ENCODE measurements around the gene WNT10A. TPM values are rescaled to one million over a fixed set of nuclear protein-coding genes. Genes with fewer than 3 reads are reported as not detected.
"Not testable (repeated sequence)": the region's sequence is repeated elsewhere in the genome, so short reads cannot be mapped to it uniquely, and the experiment has no call there.

The WNT10A gene
- total RNA-seq, 1 experiment from 2014 or later: 2.4 TPM

GRCh38 chr2:218839888-218840287 lies 40.8 kb upstream of the WNT10A start:
- peaks cover 2% of the 10 kb centered on the region for H3K4me1 Mint-ChIP-seq (ENCODE audit: low read depth, unreplicated experiment)
- peaks cover 6% of the 10 kb centered on the region for H3K9me3 Mint-ChIP-seq (ENCODE audit: low read depth, unreplicated experiment)
- TF ChIP-seq, protein P1, sequence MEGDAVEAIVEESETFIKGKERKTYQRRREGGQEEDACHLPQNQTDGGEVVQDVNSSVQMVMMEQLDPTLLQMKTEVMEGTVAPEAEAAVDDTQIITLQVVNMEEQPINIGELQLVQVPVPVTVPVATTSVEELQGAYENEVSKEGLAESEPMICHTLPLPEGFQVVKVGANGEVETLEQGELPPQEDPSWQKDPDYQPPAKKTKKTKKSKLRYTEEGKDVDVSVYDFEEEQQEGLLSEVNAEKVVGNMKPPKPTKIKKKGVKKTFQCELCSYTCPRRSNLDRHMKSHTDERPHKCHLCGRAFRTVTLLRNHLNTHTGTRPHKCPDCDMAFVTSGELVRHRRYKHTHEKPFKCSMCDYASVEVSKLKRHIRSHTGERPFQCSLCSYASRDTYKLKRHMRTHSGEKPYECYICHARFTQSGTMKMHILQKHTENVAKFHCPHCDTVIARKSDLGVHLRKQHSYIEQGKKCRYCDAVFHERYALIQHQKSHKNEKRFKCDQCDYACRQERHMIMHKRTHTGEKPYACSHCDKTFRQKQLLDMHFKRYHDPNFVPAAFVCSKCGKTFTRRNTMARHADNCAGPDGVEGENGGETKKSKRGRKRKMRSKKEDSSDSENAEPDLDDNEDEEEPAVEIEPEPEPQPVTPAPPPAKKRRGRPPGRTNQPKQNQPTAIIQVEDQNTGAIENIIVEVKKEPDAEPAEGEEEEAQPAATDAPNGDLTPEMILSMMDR (IDR thresholded peaks at IDR 0.05; ENCODE audit: unreplicated experiment): no peak
- H3K27me3 Mint-ChIP-seq (ENCODE audit: unreplicated experiment): peaks cover 8% of the 10 kb centered on the region
- DNase-seq: no peak
- BruUV-seq (replicated peaks): no TSS peak
- H3K36me3 Mint-ChIP-seq (ENCODE audit: insufficient read depth, unreplicated experiment): no peaks in the 10 kb centered on the region
- intact Hi-C loops (cut with micrococcal nuclease; ENCODE audit: unreplicated experiment): no loop called here
- H3K27ac Mint-ChIP-seq (ENCODE audit: unreplicated experiment): no peak overlapping the region
- H3K4me3 Mint-ChIP-seq (ENCODE audit: low read depth, unreplicated experiment): no peak overlapping the region
- CTCF ChIA-PET: no interaction called here

- H3K27ac Mint-ChIP-seq (ENCODE audit: unreplicated experiment); DNase-seq; BruUV-seq (replicated peaks); H3K27me3 Mint-ChIP-seq (ENCODE audit: unreplicated experiment); H3K36me3 Mint-ChIP-seq (ENCODE audit: insufficient read depth, unreplicated experiment); H3K9me3 Mint-ChIP-seq (ENCODE audit: low read depth, unreplicated experiment); H3K4me1 Mint-ChIP-seq (ENCODE audit: low read depth, unreplicated experiment); intact Hi-C loops (cut with micrococcal nuclease; ENCODE audit: unreplicated experiment); H3K4me3 Mint-ChIP-seq (ENCODE audit: low read depth, unreplicated experiment): not testable (repeated sequence)
- CTCF ChIA-PET: interaction anchor here (0.6 kb wide), 1 partner anchor 451 kb away, joined by 4 read pairs; no protein-coding TSS in a partner anchor
Measured at GRCh38 chr2:218844334-218844733, 36.3 kb upstream of the WNT10A start.

DNA sequence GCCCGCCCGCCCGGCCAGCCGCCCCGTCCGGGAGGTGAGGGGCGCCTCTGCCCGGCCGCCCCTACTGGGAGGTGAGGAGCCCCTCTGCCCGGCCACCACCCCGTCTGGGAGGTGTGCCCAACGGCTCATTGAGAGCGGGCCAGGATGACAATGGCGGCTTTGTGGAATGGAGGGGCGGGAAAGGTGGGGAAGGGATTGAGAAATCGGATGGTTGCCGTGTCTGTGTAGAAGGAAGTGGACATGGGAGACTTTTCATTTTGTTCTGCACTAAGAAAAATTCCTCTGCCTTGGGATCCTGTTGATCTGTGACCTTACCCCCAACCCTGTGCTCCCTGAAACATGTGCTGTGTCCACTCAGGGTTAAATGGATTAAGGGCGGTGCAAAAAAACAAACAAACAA lies 33.7 kb upstream of the WNT10A start:
- not testable (repeated sequence) for H3K27me3 Mint-ChIP-seq (ENCODE audit: unreplicated experiment); H3K27ac Mint-ChIP-seq (ENCODE audit: unreplicated experiment); DNase-seq; H3K9me3 Mint-ChIP-seq (ENCODE audit: low read depth, unreplicated experiment); BruUV-seq (replicated peaks); H3K4me1 Mint-ChIP-seq (ENCODE audit: low read depth, unreplicated experiment); H3K36me3 Mint-ChIP-seq (ENCODE audit: insufficient read depth, unreplicated experiment); H3K4me3 Mint-ChIP-seq (ENCODE audit: low read depth, unreplicated experiment)
- intact Hi-C loops (cut with micrococcal nuclease; ENCODE audit: unreplicated experiment): loop anchor here (1.0 to 5.0 kb wide), 5 partner anchors 45 to 189 kb away; partner anchors contain the start of gene TTLL4
- CTCF ChIA-PET: interaction anchor here (0.7 to 1.7 kb wide), 12 partner anchors 9 to 188 kb away, joined by 3 to 27 read pairs (median 8); partner anchors contain the start of genes BCS1L, CYP27A1, RNF25 and STK36

GRCh38 chr2:218849721-218850120 lies 30.9 kb upstream of the WNT10A start:
- TF ChIP-seq, protein P1 (IDR thresholded peaks at IDR 0.05; ENCODE audit: unreplicated experiment): no peak
- CTCF ChIA-PET: interaction anchor here (0.8 to 1.3 kb wide), 2 partner anchors 116 to 191 kb away, joined by 3 read pairs; no protein-coding TSS in a partner anchor
- peak; percentile 62 for DNase-seq
- Mint-ChIP-seq H3K27me3 (ENCODE audit: unreplicated experiment) (peaks cover 19% of the 10 kb centered on the region), H3K4me1 (ENCODE audit: low read depth, unreplicated experiment) (peaks cover 24% of the 10 kb centered on the region), H3K27ac (ENCODE audit: unreplicated experiment) (no peak overlapping the region), H3K4me3 (ENCODE audit: low read depth, unreplicated experiment) (no peak overlapping the region), H3K9me3 (ENCODE audit: low read depth, unreplicated experiment) (no peaks in the 10 kb centered on the region), H3K36me3 (ENCODE audit: insufficient read depth, unreplicated experiment) (no peaks in the 10 kb centered on the region)
- BruUV-seq (replicated peaks): no TSS peak
- intact Hi-C loops (cut with micrococcal nuclease; ENCODE audit: unreplicated experiment): loop anchor here (5.0 to 10.0 kb wide), 3 partner anchors 47 to 137 kb away; partner anchors contain the start of genes FEV and TTLL4

- Mint-ChIP-seq H3K27ac (ENCODE audit: unreplicated experiment) (no peak overlapping the region), H3K9me3 (ENCODE audit: low read depth, unreplicated experiment) (no peaks in the 10 kb centered on the region), H3K4me1 (ENCODE audit: low read depth, unreplicated experiment) (peaks cover 24% of the 10 kb centered on the region), H3K4me3 (ENCODE audit: low read depth, unreplicated experiment) (no peak overlapping the region), H3K27me3 (ENCODE audit: unreplicated experiment) (peaks cover 29% of the 10 kb centered on the region), H3K36me3 (ENCODE audit: insufficient read depth, unreplicated experiment) (no peaks in the 10 kb centered on the region)
- TF ChIP-seq, protein P1 (IDR thresholded peaks at IDR 0.05; ENCODE audit: unreplicated experiment): no peak
- no peak for DNase-seq
- no TSS peak for BruUV-seq (replicated peaks)
- intact Hi-C loops (cut with micrococcal nuclease; ENCODE audit: unreplicated experiment): loop anchor here (10.0 kb wide), 1 partner anchor 134 kb away; the partner anchor contains the start of gene FEV
- CTCF ChIA-PET: interaction anchor here (0.7 to 1.3 kb wide), 3 partner anchors 19 to 191 kb away, joined by 3 read pairs; partner anchors contain the start of genes BCS1L and ZNF142
Measured at GRCh38 chr2:218850796-218851195, 29.9 kb upstream of the WNT10A start.
